HG03558 (cell line): Measurements from ENCODE around the gene SEPTIN5.

ENCODE experiments used
- ATAC-seq: cut with Tn5 transposase; IDR thresholded peaks from one replicate; pipeline ENCODE4 v1.9.1; 2021; ENCODE audit warnings: moderate number of reproducible peaks; ENCODE audit not compliant: unreplicated experiment; ENCODE audit errors: extremely low read depth

Gene SEPTIN5

DNA sequence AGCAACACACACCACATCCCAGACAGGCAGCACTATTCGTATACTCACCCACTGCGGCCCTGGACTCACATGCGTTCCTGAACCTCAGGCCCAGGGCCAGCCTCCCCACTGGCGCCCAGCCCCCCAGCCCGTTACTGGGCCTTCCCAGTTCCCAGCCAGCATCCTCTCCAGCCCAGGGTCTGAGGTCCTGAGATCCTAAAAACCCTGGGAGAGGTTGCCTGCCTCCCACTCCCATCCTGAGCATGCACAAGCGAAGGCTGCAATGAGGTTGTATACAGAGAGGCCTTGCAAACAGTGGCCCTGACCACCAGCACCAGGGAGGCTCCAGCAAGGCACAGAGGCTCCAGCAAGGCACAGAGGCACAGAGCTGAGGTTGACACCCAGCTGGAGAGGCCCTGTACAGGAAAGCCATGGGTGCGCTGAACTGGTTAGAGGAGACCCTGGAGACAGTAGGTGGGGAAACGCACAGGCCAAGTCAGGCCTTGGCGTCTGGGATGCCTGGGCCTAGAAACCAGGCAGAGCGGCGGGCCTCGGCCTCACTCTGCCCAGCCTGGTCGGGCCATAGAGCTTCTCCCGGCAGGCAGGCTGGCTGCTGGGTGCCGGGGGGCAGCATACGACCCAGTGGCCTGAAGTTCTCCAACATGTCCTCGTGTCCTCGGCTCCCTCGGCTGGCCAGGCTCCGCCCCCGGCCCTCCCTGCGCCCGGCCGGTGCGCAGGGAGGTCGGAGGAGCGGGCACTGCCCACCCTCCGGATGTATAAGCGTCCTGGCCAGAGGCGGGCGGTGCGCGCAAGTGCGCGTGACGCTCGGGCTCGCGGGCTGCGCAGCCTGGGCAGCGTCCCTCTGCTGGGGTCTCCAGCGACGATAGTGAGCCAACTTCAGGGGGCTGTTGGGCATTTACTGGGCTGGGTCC lies 43.9 kb downstream of the SEPTIN5 start:
- no peak for ATAC-seq

DNA sequence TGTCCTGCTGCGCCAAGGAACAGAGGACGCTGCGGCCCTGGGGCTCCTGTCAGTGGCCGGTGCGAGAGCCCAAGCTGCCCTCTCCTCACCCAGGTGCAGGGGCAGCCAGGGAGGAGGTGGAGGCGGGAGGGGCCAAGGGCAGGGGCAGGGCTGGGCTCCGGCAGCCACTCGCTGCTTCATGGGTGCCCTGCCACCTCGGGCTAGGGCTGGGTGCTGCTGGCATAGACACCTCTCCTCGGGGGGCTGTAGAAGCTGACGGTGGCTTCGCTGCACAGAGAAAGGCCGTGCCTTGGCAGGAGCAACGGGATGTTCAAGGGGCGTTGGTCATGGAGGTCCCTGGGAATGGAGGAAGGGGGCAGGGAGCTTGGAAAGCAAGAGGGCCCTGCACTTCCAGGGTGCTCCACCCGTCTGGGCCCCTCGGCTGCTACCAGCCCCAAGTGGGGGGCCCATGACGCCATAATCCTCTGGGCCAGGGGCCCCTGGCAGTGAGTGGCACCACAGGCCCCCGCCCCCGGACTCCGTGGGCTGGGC lies 44.7 kb downstream of the SEPTIN5 start:
- ATAC-seq, result no peak

DNA sequence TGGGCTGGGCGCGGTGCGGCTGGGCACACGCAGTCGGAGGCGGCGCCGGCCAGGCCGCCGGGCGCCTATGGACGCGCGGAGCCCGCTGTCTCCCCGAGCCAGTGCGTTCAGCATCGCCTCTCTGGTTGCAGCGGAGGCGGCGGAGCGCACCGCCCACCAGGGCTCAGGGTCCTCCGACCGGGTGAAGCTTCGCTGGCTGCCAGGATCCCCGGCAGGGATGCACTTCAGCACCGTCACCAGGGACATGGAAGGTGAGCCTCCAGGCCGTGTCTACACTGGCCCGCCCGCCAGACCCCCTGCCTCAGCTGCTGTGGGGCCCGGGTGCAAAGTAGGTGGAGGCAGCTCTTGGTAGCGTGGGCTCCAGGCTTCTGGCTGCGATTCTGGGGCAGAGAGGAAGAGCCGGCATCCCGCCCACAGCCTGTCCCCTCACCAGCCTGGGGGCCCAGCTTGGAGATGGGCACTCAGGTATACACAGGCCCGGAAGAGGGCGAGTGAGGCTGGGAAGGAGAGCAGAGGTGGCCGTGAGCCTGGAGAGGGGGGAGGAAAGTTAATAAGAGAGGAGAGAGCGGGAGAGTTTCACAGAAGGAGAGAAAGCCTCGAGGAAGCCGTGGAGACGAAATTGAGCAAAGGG lies 45.2 kb downstream of the SEPTIN5 start:
- ATAC-seq, result no peak

DNA sequence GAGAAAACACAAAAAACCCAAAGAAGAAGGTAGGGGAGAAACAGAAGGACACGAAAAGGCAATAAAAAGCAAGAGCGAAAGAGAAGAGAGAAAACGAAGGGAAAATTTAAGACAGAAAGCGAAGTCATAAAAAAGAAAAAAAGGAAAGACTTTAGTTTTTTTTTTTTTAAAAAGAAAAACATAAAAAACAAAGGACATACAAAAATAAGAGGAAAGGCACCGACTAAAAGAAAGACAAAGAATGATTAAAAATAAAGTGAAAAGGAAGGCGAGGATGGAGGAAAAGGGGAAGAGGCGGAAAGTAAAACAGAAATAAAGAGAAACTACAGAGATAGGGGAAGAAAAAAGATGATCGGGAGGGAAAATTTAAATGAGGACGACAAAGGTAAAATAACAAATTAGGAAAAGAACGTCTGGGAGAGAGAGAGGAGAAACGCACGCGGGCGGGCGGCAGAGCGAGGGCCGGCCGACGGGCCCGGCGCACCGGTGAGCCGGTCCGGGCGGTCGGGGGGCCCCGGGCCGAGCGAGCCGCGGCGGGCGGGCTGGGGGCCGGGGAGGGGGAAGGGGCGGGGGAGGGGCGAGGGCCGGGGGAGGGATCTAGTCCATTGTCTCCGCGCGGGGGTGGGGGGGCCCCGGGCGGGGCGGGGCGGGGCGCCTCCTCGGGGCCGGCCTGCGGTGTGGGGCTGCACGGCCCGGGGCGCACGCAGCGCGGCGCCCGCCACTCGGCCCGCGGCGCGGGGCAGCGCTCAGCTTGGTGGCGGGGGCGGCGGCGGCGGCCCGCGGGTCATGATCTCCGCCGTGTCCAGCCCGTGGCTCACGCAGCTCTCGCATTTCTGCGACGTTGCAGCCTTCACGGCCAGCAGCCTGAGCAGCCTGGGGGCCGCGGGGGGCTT lies 46.0 kb downstream of the SEPTIN5 start, which contains the start of gene TBX1:
TSS of gene TBX1 (plus strand) at position 721 of the 893 bp plus-strand sequence. CDS start at position 787, 66 bp downstream.
- ATAC-seq, result no peak

DNA sequence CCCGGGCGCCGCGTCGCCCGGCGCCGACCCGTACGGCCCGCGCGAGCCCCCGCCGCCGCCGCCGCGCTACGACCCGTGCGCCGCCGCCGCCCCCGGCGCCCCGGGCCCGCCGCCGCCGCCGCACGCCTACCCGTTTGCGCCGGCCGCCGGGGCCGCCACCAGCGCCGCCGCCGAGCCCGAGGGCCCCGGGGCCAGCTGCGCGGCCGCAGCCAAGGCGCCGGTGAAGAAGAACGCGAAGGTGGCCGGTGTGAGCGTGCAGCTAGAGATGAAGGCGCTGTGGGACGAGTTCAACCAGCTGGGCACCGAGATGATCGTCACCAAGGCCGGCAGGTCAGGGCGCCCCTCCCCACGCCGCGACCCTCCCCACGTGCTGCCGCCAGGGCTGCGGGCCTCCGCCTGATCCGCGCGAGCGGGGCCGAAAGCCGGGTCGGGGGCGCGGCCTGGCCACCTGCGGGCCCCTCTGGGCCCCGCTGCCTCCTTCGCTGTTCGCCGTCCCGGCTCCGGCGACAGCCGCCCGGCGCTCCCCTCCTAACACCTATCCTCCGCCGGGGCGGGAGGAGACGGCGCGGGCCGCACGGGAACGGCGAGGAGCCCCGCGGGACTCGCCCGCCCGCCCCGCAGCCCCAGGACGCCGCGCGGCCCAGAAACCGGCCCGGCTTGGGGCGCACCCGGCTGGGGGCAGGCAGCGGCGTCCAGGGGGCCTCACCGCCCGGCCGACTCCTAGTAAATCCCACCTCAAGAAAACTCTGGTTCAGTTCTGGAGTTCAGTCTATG lies 46.8 kb downstream of the SEPTIN5 start:
- ATAC-seq, result no peak

DNA sequence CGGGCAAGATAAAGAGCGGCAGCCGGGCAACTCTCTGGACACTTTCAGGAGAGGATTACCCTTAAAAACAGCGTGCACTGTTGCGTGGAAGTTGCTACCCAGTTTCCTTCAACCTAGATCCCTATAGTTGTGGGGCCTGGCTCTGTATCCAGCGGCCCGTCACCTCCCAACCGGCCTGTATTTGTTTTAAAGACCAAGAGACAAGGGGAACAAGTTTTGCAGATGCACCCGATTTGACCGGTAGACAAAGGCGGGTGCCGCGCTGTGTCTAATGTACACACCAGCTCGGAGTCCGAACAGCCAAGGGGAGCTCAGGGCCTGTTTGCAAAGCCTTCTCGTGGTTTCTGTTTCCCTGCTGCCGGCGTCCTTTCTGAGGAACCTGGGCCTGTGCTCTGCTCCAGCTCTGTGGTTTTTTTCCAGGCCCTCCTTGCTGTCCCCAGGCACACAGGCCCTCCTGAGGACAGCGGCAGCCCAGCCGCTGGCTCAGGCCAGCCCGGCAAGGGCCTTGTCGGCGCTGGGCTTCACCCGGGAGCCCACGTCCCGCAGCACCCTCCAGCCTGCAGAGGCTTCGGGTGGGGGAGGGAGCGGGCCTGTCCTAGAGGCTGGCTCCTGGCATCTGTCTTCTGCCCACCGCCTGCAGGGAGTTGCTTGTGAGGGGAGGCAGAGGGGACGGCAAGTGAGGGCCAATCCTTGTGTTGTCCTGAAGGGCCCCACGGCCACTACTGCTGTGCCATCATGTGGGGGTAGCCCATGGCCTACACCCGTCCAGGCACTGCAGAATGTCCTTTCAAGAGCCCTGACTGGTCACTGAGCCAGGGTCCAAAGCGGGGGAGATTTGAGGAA lies 47.6 kb downstream of the SEPTIN5 start:
- ATAC-seq, result no peak

DNA sequence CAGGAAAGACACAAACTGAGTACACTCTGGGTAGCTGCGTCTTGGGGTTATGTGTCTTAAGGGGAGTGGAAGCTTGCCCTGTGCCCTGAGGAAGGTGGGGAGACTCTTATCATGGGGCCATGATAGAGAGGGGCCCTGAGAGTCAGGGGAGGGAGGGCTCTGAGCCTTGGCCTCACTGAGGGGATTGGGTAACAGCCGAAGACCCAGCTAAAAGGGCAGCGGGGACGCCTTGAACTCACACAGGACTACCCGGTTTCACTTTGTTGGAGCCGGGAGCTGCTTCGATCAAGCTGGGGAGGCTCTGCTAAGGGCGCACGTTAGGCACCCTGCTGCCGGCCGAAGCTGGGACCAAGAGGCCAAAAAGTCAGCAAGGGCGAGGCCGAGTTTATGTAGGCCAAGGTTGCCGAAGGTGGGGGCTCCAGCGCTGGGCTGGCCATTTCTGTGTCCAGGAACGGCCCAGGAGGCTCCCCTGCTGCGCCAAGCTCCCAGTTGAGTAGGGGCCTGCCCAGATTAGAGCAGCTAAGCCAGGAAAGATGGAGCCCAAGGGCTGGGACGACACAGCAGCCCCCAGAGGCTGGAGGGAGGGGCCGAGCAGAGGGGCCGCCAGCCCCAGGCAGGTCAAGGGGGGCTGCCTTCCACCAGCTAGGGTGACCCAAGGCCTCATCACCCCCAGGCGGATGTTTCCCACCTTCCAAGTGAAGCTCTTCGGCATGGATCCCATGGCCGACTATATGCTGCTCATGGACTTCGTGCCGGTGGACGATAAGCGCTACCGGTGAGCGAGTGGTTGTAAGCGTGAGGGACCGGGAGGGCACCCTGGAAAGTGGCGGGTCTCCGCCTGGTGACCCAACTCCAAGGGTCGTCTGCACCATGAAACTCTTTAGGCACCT lies 48.5 kb downstream of the SEPTIN5 start:
- ATAC-seq, result no peak

DNA sequence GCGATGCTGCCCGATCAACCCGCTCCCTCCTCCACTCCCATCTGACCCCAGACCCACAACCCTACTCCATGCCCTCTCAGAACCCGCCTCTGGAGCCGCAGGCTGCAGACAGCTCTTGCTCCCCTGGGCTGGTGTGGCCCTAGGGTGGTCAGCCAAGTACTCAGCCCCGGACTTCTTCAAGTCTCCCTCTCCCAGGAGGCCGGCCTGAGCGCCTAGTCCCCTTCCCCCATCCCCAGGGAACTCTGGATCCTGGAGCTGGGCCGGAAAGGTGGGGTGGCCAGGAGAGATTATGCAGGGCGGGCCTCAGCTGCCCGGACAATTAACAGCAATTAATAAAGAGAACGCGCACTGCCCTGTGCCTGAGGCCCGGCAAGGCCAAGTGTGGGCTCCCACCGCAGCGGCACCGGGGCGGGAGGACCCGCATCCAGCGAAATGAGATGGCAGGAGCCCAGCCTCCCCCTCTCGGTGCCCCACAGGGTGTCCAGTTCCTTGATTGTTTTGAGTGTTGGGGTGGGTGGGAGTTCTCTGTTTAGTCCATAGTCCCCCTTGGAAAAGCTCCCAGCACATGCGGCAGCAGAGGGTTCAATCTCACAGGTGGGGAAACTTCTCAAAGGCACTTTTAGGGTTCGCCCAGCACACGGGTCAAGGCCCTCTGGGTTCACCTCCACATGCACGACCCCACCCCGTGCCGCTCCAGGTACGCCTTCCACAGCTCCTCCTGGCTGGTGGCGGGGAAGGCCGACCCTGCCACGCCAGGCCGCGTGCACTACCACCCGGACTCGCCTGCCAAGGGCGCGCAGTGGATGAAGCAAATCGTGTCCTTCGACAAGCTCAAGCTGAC lies 49.4 kb downstream of the SEPTIN5 start:
- ATAC-seq, result no peak

DNA sequence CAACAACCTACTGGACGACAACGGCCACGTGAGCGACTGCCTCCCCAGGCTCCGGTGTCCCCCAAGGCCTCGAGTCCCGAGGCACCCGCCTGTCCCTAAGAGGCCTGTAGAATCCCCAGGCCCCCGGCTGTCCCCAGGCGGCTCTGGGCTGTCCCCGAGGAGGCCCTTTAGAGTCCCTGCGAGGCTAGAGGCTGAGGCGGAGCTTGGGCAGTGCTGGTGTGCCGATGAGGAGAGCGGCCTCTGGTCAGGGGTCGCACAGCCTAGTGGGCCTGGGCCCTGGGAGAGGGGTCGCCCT lies 49.9 kb downstream of the SEPTIN5 start:
- no peak for ATAC-seq

DNA sequence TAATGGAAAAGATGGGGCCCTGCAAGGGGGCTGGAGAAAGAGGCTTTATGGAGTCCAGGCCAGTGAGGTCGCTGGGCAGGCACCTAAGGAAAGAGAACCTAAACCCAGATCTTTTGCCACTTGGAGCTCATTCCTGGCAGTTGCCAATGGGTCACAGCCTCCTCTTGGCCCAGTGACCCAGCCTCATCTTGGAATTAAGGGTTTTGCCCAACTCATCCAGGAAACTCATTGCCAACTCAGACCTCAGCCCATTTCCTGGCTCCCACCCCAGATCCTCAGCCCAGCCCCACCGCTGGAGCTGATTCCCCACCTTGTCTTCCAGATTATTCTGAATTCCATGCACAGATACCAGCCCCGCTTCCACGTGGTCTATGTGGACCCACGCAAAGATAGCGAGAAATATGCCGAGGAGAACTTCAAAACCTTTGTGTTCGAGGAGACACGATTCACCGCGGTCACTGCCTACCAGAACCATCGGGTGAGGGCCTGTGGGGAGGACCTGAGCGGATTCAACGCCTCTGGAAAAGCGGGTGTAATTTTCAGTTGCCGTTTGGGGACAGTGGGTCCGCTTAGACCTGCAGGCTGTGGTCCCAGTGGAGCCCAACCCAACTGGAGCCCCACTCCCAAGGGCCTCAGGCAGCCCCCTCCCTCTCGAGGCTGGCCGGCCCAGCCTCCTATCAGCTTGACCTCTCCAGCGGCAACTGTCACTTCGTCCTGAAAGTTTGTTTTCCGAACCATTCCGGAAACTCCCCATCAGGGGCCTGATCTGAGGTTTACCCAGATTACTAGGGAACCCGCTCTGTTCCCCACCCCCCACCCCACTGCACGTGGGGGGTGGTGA lies 50.6 kb downstream of the SEPTIN5 start:
- ATAC-seq, result no peak

DNA sequence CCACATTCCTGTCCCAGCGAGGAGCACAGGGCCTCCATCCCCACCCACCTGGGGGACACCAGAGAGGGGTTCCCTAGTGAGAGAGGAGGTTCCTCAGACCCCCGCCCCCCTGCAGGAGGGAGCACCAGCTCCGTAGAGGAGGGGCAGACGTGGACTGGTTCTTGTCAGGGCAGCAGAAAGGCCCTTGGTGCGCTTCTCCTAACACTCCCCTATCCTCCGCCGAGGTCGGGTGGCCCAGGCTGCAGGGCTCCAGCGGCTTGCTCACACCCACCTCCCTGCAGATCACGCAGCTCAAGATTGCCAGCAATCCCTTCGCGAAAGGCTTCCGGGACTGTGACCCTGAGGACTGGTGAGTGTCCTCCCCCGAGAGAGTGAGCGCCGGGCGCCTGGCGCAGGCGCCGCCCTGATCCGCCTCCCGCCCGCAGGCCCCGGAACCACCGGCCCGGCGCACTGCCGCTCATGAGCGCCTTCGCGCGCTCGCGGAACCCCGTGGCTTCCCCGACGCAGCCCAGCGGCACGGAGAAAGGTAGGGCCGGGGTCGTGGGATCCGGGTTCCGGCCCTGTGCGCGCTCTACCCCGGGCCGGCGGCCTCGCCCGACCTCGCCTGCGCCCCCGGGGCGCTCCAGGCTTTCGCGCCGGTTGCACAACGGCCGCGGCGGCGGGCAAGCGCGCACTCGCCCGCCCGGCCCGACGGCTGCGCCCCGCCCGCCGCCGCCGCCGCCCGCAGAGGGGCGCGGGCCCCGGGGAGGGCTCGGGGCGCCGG lies 51.4 kb downstream of the SEPTIN5 start:
- no peak for ATAC-seq

DNA sequence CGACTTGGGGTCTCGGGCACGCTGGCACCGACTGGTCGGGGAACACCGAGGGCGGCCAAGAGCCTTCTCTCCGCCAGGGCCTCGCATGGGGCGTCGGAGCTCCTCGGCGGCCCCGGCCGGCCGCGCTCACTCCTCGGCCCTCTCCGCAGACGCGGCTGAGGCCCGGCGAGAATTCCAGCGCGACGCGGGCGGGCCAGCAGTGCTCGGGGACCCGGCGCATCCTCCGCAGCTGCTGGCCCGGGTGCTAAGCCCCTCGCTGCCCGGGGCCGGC lies 51.9 kb downstream of the SEPTIN5 start:
- no peak for ATAC-seq

DNA sequence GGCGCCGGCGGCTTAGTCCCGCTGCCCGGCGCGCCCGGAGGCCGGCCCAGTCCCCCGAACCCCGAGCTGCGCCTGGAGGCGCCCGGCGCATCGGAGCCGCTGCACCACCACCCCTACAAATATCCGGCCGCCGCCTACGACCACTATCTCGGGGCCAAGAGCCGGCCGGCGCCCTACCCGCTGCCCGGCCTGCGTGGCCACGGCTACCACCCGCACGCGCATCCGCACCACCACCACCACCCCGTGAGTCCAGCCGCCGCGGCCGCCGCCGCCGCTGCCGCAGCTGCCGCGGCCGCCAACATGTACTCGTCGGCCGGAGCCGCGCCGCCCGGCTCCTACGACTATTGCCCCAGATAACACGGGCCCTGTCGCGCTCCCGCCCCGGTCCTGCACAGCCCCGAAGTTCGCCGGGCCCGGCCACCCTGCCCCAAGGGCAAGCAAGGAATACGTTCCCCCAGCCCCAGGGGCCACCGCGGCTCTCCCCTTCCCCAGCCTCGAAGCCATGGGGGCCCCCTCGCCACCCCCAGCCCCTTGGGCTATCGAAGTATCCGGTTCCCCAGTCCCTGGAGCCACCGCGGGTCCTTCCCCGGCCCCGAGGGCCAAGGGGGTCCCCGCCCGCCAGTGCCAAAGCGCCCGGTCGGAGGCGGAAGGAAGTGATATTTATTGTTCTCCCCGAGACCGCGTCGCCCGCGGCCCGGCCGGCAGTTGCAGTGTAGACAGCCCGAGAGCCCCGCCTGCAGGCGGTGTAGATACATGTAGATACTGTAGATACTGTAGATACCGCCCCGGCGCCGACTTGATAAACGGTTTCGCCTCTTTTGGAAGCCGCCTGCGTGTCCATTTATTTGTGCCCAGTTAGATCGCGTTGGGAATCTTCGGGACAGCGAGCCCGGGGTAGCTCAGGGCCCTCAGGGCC lies 52.5 kb downstream of the SEPTIN5 start:
- ATAC-seq, result no peak

DNA sequence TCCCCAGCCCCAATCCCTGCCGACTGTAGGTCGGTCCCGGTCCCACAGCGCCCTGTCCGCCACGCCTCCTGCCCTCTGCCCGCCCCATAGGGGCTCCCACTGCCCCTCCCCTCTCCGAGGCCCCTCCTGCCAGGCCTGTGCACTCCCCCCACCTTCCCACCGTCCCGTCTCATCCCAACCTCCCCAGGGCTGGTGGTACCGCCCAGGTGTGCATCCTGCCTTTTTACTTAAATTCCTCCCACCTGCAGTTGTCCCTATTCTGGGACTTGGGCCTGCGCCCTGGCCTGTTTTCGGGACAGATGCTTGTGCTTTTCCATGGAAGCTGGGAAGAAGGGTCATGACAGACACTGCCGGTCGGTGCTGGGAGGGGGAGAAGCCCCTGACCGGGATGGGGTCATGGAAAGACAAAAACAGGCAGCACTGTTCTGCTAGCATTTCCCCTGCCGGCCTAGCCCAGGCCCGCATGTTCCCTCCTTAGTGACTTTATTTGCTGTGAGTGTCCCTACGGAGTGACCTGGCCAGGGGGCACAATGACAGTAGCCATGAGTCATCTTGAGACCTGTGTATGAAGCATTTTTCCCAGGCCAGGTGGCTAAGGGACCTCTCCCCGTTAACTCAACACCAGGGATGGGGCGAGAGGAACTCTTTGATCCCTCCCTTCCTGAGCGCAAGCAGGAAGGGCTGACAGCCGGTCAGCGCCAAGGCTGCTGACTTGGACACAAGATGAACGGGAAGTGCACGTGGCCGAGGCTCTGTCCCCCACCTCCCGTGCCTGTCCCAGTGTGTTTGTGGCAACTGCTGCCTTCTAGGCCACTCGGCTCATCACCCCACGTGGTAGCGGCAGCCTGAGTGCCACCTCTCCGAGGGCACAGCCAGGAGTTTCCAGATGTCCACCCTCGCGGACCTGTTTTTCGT lies 53.4 kb downstream of the SEPTIN5 start:
- no peak for ATAC-seq
